A172 (cell line): ENCODE measurements around the gene SKA1. TPM values are rescaled to one million over a fixed set of nuclear protein-coding genes. Genes with fewer than 3 reads are reported as not detected.

ENCODE experiments used
- DNase-seq: peaks from one replicate; pipeline ENCODE4 v3.0.0-alpha.2; 2015; ENCODE audit warnings: low spot score
- total RNA-seq: library from RNA; depleted of rRNA; stranded (reverse); fragments of >200 nt; shearing (Covaris generic); gene quantifications from 2 replicates; pipeline ENCODE4 v1.2.3, GENCODE V29; 2014; rRNA removed

The SKA1 gene
- total RNA-seq, result 21.8 and 35.1 TPM in 2 replicates

- DNase-seq, result peak; percentile 77
These were observed at the start of gene SKA1 for GRCh38 chr18:50374753-50375391. Gene SKA1, plus strand, starts transcription at chr18:50375046. Its CDS starts 785 bp downstream, at chr18:50375831.

- no peak for DNase-seq
These were observed 46.9 kb upstream of the SKA1 start for GRCh38 chr18:50327983-50328382.

GRCh38 chr18:50330176-50330575 lies 44.7 kb upstream of the SKA1 start:
- DNase-seq, result no peak

GRCh38 chr18:50331691-50332090 lies 43.2 kb upstream of the SKA1 start:
- no peak for DNase-seq

GRCh38 chr18:50334546-50335152 lies 40.2 kb upstream of the SKA1 start:
- no peak for DNase-seq

GRCh38 chr18:50338122-50338521 lies 36.7 kb upstream of the SKA1 start:
- no peak for DNase-seq

- DNase-seq, result no peak
These were observed 36.1 kb upstream of the SKA1 start for GRCh38 chr18:50338715-50339114.

- DNase-seq, result no peak
These were observed 34.8 kb upstream of the SKA1 start for GRCh38 chr18:50340078-50340477.

GRCh38 chr18:50341443-50341842 lies 33.4 kb upstream of the SKA1 start:
- no peak for DNase-seq

GRCh38 chr18:50350699-50351098 lies 24.1 kb upstream of the SKA1 start:
- no peak for DNase-seq

- DNase-seq, result no peak
These were observed 18.6 kb upstream of the SKA1 start for GRCh38 chr18:50356036-50356945.

GRCh38 chr18:50358844-50359243 lies 16.0 kb upstream of the SKA1 start:
- no peak for DNase-seq

- DNase-seq, result no peak
These were observed 15.0 kb upstream of the SKA1 start for GRCh38 chr18:50359806-50360205.

GRCh38 chr18:50360611-50361010 lies 14.2 kb upstream of the SKA1 start:
- no peak for DNase-seq

GRCh38 chr18:50369672-50370071 lies 5.2 kb upstream of the SKA1 start:
- DNase-seq, result no peak

GRCh38 chr18:50372743-50373142 lies 2.1 kb upstream of the SKA1 start:
- no peak for DNase-seq

GRCh38 chr18:50373561-50374219 lies 1.2 kb upstream of the SKA1 start:
- no peak for DNase-seq

- no peak for DNase-seq
These were observed 560 bp upstream of the SKA1 start for GRCh38 chr18:50374220-50374752.

GRCh38 chr18:50377061-50377798 lies 2.4 kb downstream of the SKA1 start:
- DNase-seq, result no peak

- DNase-seq, result no peak
These were observed 14.1 kb downstream of the SKA1 start for GRCh38 chr18:50388988-50389387.

- DNase-seq, result no peak
These were observed 19.0 kb downstream of the SKA1 start for GRCh38 chr18:50393802-50394201.
